ENCODE data around the gene TRPC1.
A peak's percentile ranks its signal among the peaks of the same experiment; 100 is the strongest.
"Not testable (repeated sequence)": the region's sequence is repeated elsewhere in the genome, so short reads cannot be mapped to it uniquely, and the experiment has no call there.

TRPC1 gene

GRCh38 chr3:142723968-142724681, at the start of gene TRPC1:
Gene TRPC1, plus strand, starts transcription at chr3:142724034. Its CDS starts 526 bp downstream, at chr3:142724560.
- DNase-seq (ENCODE audit: low read depth, low spot score): peak; percentile 88

GRCh38 chr3:142676151-142676550, 47.7 kb upstream of the TRPC1 start:
- DNase-seq (ENCODE audit: low read depth, low spot score): no peak

GRCh38 chr3:142680710-142681109, 43.1 kb upstream of the TRPC1 start:
- DNase-seq (ENCODE audit: low read depth, low spot score): no peak

DNA sequence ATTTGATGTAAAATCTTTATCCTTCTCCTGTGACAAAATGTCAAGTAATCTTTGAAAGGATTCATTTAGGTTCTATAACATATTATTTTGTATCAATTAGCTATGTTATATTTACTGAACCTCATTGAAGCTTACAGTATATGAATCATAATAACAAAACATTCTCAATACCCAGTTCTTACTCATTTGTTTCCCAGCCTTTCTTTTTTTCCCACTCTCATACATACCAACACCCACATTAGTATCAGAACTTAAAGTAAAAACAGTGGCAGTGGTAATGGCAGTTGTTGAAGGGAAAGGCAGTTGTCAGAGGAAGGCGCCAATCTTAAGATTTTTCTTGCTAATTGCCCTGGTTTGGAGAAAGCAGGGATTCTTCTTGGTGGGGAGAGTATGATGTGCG, 33.2 kb upstream of the TRPC1 start:
- DNase-seq (ENCODE audit: low read depth, low spot score): no peak

DNA sequence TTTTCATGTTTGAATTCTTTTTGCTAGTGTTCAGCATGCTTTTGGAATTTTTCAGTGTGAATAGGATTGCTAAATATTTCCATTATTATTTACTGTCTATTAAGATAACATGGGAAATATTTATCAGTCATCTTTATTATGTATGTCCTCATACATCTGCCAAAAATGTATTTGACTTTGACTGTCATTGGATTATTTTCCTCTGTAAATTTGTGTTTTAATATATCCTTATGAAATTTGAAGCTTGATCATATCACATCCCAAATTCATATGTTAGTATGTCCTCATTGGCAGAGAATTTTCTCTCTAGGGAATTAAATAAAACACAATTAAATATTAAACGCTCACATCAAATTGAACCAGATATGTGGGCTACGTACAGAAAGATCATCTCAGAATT, 32.3 kb upstream of the TRPC1 start:
- no peak for DNase-seq (ENCODE audit: low read depth, low spot score)

DNA sequence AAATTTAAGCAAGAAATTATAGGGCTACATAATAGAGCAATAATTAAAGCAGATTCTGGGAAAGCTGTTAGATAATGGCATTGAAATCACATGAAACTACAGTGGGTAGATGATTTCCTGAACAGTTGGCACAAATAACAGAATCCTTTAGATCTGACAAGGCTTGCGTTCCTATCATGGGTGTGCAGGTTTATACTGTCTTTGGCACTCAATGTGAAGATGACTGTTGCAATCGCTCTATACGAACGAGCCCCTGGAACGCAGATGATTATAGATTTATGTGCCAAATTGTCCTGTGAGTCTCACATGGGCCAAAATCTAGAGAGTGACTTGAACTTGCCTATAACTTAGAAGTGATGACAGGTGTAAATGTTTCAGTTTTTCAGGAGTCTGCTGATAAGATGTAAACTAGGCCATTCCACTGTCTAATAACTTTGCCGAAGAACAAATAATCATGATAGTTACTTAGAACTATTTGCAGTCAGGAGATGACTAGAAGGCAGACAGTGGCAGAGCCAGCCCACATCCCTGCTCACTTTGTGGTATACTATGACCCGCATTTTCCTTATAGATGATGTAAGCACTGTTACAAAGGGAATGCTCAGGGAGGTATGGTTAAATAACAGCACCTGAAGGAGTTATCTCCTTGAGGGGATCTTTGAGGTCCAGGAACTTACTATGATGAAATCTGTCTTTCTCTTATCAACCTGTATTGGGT, 30.5 kb upstream of the TRPC1 start:
- DNase-seq (ENCODE audit: low read depth, low spot score): no peak

GRCh38 chr3:142694225-142694624, 29.6 kb upstream of the TRPC1 start:
- DNase-seq (ENCODE audit: low read depth, low spot score): no peak

- no peak for DNase-seq (ENCODE audit: low read depth, low spot score)
These were observed 18.6 kb upstream of the TRPC1 start for GRCh38 chr3:142705198-142705597.

DNA sequence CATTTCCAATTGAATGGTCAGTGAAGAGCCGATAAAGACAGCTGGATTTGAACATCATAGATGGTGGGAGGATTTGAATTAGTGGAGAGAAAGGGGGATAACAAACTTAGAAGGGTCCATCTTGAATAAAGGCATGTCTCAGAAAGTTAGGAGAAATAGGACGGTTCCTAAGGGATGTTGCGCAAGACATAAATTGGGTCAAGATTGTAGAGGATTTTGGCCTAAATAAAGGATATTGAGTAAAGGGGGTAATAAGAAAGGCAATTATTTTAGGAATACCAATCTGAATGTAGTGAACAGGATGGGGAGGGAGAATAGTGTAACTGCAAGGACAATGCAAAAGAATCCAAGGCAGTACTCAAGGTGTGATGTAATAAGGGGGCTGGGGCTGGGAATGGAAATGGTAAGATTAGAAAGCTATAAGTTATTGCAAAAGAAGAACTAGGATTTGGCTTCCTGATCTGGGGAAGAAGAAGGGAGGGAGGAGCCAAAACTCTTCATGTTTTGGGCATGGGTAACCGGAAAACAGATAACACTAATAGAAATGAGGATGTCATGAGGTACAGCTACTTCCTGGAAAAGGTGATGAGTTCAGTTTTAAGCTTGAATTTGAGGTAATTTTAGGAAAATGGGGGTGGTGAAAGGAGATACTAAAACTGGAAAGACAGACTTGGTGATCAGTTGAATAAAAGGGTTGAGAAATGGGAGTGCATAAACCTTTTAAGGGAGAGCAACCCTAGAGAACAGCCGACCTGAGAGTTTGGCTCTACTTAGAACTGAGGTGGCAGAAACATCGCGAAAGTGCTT, 17.3 kb upstream of the TRPC1 start:
- no peak for DNase-seq (ENCODE audit: low read depth, low spot score)

DNA sequence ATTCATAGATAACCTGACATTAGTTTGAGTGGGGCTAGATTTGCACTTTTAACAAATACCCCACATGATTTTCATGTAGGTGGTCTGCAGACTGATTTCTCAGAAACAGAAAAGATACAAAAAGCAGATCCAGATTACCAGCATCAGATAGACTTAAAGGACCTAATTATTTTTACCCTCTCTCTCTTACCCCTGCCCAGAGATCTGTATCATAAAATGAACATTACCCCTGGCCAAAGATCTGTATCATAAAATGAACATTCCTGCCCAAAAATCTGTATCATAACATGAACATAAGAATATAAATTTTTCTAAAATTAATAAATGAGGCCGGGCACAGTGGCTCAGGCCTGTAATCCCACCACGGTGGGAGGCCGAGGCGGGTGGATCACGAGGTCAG, 14.6 kb upstream of the TRPC1 start:
- no peak for DNase-seq (ENCODE audit: low read depth, low spot score)

GRCh38 chr3:142714882-142715281, 9.0 kb upstream of the TRPC1 start:
- not testable (repeated sequence) for DNase-seq (ENCODE audit: low read depth, low spot score)

- no peak for DNase-seq (ENCODE audit: low read depth, low spot score)
These were observed 7.7 kb upstream of the TRPC1 start for GRCh38 chr3:142716102-142716501.

DNA sequence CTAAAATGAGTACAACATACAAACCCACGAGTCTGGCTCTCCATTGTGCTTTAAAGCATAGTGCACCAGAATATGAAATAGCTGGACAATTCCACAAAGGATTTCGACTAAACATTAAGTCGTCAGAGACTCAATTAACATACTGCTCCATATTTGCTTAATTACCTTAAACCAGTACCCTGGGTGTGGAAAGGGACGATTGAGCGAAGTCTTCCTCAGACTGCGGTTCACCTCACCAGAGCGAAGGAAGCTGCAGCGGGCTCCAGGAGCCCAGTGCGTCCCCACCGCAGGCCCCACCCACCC, 218 bp upstream of the TRPC1 start:
- DNase-seq (ENCODE audit: low read depth, low spot score): no peak

DNA sequence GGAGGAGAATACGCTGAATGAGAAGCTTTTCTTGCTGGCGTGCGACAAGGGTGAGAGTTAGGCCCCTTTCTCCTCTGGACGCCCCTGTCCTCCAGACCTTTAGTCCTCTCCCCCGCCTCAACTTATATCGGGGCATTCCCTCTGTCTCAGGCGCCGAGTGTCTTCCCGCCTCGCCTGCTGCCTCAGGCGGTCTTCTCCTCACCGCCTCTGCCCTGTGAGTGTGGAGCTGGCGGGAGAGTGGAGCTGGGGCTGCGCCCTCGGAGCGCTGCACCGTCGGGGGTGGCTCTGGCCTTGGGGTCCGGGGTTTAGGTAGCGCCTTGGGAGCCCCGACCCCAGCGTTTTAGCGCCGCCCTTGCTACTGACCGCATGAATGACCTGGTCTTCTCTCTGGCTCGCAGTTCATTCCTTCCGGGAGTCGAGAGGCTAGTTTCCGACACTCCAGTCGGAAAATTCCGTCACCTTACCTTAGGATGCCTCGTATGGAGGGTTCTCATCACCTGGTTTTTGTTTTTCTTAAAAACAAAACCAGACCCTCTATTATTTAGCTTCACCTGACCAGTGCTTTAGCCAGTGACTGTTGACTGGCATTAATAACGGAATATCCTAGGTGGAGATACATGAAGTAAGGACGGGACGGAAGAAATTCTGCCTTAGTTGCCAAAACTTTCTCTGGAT, 985 bp downstream of the TRPC1 start:
- DNase-seq (ENCODE audit: low read depth, low spot score): peak; percentile 90

- DNase-seq (ENCODE audit: low read depth, low spot score): no peak
These were observed 1.5 kb downstream of the TRPC1 start for GRCh38 chr3:142725357-142725739.

- no peak for DNase-seq (ENCODE audit: low read depth, low spot score)
These were observed 2.2 kb downstream of the TRPC1 start for GRCh38 chr3:142726017-142726416.

GRCh38 chr3:142732066-142732465, 8.2 kb downstream of the TRPC1 start:
- DNase-seq (ENCODE audit: low read depth, low spot score): no peak

GRCh38 chr3:142734834-142735233, 11.0 kb downstream of the TRPC1 start:
- DNase-seq (ENCODE audit: low read depth, low spot score): no peak

DNA sequence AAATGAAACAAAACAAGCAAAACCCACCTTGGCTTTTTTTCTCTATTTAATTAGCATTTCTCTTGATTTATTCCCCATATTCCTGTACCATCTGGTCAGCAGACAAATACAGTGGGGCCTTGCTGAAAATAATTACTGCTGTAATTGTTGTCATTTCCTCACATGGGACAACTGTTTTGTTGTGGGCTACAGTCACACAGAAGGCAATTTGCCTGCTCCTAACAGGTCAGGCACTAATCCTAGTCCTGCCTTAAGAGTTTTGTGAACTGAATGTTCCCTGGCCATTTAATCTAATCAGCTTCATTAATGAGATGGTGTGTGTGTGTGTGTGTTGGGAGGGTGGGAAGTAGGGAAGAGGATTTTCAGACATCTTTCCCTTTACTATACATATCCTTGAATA, 11.6 kb downstream of the TRPC1 start:
- DNase-seq (ENCODE audit: low read depth, low spot score): no peak

DNA sequence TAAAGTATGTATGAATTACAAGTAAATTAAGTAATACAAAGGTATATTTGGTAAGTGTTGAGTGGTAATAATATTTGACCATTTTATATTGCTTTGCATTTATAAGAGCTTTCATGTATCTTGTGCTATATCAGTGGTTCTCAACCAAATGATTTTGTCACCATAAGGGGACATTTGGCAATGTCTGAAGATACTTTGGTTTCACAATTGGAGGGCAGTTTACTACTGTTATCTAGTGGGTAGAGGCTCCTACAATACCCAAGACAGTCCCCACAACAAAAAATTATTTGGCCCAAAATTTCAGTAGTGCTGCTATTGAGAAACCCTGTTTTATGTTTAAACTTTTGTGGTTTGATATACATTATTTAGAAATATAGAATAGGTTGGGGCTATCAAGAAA, 14.6 kb downstream of the TRPC1 start:
- no peak for DNase-seq (ENCODE audit: low read depth, low spot score)

- DNase-seq (ENCODE audit: low read depth, low spot score): no peak
These were observed 22.8 kb downstream of the TRPC1 start for GRCh38 chr3:142746646-142747045.

DNA sequence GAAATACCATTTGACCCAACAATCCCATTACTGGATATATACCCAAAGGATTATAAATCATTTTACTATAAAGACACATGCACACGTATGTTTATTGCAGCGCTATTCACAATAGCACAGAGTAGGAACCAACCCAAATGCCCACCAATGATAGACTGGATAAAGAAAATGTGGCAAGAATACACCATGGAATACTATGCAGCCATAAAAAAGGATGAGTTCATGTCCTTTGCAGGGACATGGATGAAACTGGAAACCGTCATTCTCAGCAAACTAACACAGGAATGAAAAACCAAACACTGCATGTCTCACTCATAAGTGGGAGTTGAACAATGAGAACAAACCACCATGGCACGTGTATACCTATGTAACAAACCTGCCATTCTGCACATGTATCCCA, 26.7 kb downstream of the TRPC1 start:
- DNase-seq (ENCODE audit: low read depth, low spot score): not testable (repeated sequence)
